Keratinocyte (primary cell): Measurements from ENCODE around the gene MMRN2. TPM values are rescaled to one million over a fixed set of nuclear protein-coding genes. Genes with fewer than 3 reads are reported as not detected.
"Not testable (repeated sequence)": the region's sequence is repeated elsewhere in the genome, so short reads cannot be mapped to it uniquely, and the experiment has no call there.

Experiments used
- DNase-seq: peaks from one replicate; pipeline ENCODE4 v3.0.0-alpha.2; 2011; ENCODE audit warnings: low read depth, missing footprints, low spot score
- FAIRE-seq: peaks from 2 replicates; lab custom pipeline; 2011; peaks lifted over from hg19 to GRCh38; lab: Jason Lieb, UNC
- H2AFZ ChIP-seq: 2 replicates; pipeline ENCODE4 v1.6.0; 2012; ENCODE audit warnings: low read length, control low read depth, inconsistent platforms; ENCODE audit not compliant: control insufficient read depth
- H3K27ac ChIP-seq: 2 replicates; pipeline ENCODE4 v1.5.1; 2011; ENCODE audit warnings: low read length; ENCODE audit not compliant: control insufficient read depth, insufficient read depth
- H3K27me3 ChIP-seq: 3 replicates; pipeline ENCODE4 v1.6.0; 2011; ENCODE audit warnings: low read length; ENCODE audit not compliant: control insufficient read depth, insufficient read depth; ENCODE audit errors: extremely low read depth
- H3K36me3 ChIP-seq, 2 experiments: 2 replicates in 1 of 2; 3 replicates in 1 of 2; pipeline ENCODE4 v1.5.1; 2011; ENCODE audit warnings: low read length in 2 of 2, mild to moderate bottlenecking in 1 of 2; ENCODE audit not compliant: control insufficient read depth in 2 of 2, insufficient read depth in 2 of 2; ENCODE audit errors: extremely low read depth in 1 of 2
- H3K4me1 ChIP-seq: 3 replicates; pipeline ENCODE4 v1.5.1; 2011; ENCODE audit warnings: low read length; ENCODE audit not compliant: control insufficient read depth, insufficient read depth; ENCODE audit errors: extremely low read depth
- H3K4me2 ChIP-seq: 3 replicates; pipeline ENCODE4 v1.6.0; 2011; ENCODE audit warnings: low read depth, low read length; ENCODE audit not compliant: control insufficient read depth, insufficient read depth; ENCODE audit errors: extremely low read depth
- H3K4me3 ChIP-seq, 3 experiments: fragments of 200-600 bp in 1 of 3; sonication (generic) in 1 of 3; 2 replicates in 2 of 3; 3 replicates in 1 of 3; pipeline ENCODE4 v1.5.1; 2011 to 2016; ENCODE audit warnings: low read length in 3 of 3, mild to moderate bottlenecking in 3 of 3, control low read depth in 2 of 3, inconsistent platforms in 1 of 3, low read depth in 1 of 3, mixed read lengths in 1 of 3, mixed run types in 1 of 3, moderate library complexity in 1 of 3; ENCODE audit not compliant: control insufficient read depth in 2 of 3, insufficient read depth in 2 of 3; ENCODE audit errors: extremely low read depth in 1 of 3
- H3K79me2 ChIP-seq: 2 replicates; pipeline ENCODE4 v1.6.0; 2012; ENCODE audit warnings: low read length; ENCODE audit not compliant: control insufficient read depth, insufficient read depth
- H3K9ac ChIP-seq: 3 replicates; pipeline ENCODE4 v1.6.0; 2011; ENCODE audit warnings: low read length; ENCODE audit not compliant: control insufficient read depth, insufficient read depth; ENCODE audit errors: extremely low read depth
- H3K9me1 ChIP-seq: 3 replicates; pipeline ENCODE4 v1.6.0; 2011; ENCODE audit warnings: low read length; ENCODE audit not compliant: control insufficient read depth, insufficient read depth; ENCODE audit errors: extremely low read depth
- H3K9me3 ChIP-seq: 2 replicates; pipeline ENCODE4 v1.5.1; 2012; ENCODE audit warnings: low read depth, low read length; ENCODE audit not compliant: control insufficient read depth
- H4K20me1 ChIP-seq: 3 replicates; pipeline ENCODE4 v1.6.0; 2011; ENCODE audit warnings: low read length; ENCODE audit not compliant: control insufficient read depth, insufficient read depth; ENCODE audit errors: extremely low read depth
- CTCF ChIP-seq, 3 experiments: IDR thresholded peaks in 1 of 3; conservative IDR thresholded peaks in 1 of 3; optimal IDR thresholded peaks in 1 of 3; 2 replicates in 2 of 3; 3 replicates in 1 of 3; pipeline versions ENCODE3 to v1.5.1; 2011; ENCODE audit warnings: low read length in 3 of 3, mild to moderate bottlenecking in 3 of 3, moderate library complexity in 2 of 3, control low read depth in 1 of 3, inconsistent platforms in 1 of 3; ENCODE audit not compliant: insufficient read depth in 2 of 3; ENCODE audit errors: extremely low read depth in 1 of 3
- EZH2 ChIP-seq: IDR thresholded peaks from one replicate; pipeline ENCODE4 v1.6.1; 2012; ENCODE audit warnings: inconsistent platforms, mild to moderate bottlenecking, low read length, moderate library complexity
- dilution Hi-C: fragments of 300-500 bp; cut with MboI; formaldehyde crosslinking; loops from one replicate; pipeline ENCODE4 v1.7.0; 2020; ENCODE audit warnings: low sequenced_read_pairs; ENCODE audit not compliant: extremely low pct_ligation_motif_present
- polyA plus RNA-seq, 5 experiments: library from polyadenylated mRNA; depleted of rRNA in 3 of 5; stranded (reverse) in 3 of 5; stranded (forward) in 1 of 5; unstranded in 1 of 5; fragments of >200 nt; gene quantifications; 1 replicate in 1 of 5; 2 replicates in 3 of 5; 3 replicates in 1 of 5; pipeline versions ENCODE4 v1.2.1 to v1.2.3, GENCODE V29; 2011 to 2012; ENCODE audit warnings: missing spikeins in 2 of 5, low read depth in 1 of 5, low replicate concordance in 1 of 5

Gene MMRN2
- polyA plus RNA-seq, 1 donor (not counting 4 experiments of a cell fraction or from before 2014, with no cell fraction given) = 13.8 TPM

DNA sequence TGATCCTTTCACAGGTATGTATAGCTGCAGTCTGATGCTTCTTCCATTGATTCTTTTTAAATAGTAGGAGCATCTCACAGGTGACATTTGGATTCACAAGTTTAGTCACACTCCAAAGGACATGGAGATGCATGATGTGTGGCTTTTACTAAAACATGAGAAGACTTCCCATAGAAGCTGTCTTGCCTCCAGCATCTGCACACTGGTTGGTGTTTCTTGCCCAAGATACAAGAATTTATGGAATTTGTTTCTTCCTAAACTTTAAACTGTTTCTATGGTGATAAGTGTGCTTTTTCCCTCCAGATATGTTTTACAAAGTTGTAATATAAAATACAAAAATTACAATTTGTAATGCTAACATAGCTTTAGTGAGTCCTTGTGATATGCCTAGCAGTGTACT lies 35.0 kb upstream of the MMRN2 start:
- FAIRE-seq (no peak), DNase-seq (no peak)
- no peak for TF ChIP-seq CTCF (optimal IDR thresholded peaks at IDR 0.05 in 1 of 3, IDR thresholded peaks at IDR 0.05 in 1 of 3, conservative IDR thresholded peaks at IDR 0.05 in 1 of 3; ENCODE audit: extremely low read depth in 1 of 3, insufficient read depth in 2 of 3, low read length in 3 of 3)
- no peak for TF ChIP-seq EZH2
- H3K36me3 ChIP-seq = no peaks in the 10 kb centered on the region
- no peaks in the 10 kb centered on the region for H3K9me1 ChIP-seq
- dilution Hi-C loops = no loop called here
- H3K27ac ChIP-seq = no peak overlapping the region
- H3K79me2 ChIP-seq = no peaks in the 10 kb centered on the region
- no peak overlapping the region for H3K4me2 ChIP-seq
- no peak overlapping the region for H2AFZ ChIP-seq
- H3K4me3 ChIP-seq = no peak overlapping the region
- H3K27me3 ChIP-seq = no peaks in the 10 kb centered on the region
- no peak overlapping the region for H3K9ac ChIP-seq
- no peaks in the 10 kb centered on the region for H3K4me1 ChIP-seq
- no peaks in the 10 kb centered on the region for H4K20me1 ChIP-seq
- H3K9me3 ChIP-seq = no peaks in the 10 kb centered on the region

GRCh38 chr10:86991362-86991761 lies 33.9 kb upstream of the MMRN2 start:
- H3K36me3 ChIP-seq, DNase-seq, H3K9ac ChIP-seq, H3K4me1 ChIP-seq, dilution Hi-C loops, H3K27ac ChIP-seq, H3K9me1 ChIP-seq, FAIRE-seq, H4K20me1 ChIP-seq, H2AFZ ChIP-seq, H3K4me2 ChIP-seq, H3K27me3 ChIP-seq, H3K9me3 ChIP-seq, H3K79me2 ChIP-seq, H3K4me3 ChIP-seq: not testable (repeated sequence)

- FAIRE-seq = no peak
These were observed 31.1 kb upstream of the MMRN2 start for GRCh38 chr10:86988520-86988919.

More at GRCh38 chr10:86988520-86988919, 31.1 kb upstream of the MMRN2 start:
- Histone ChIP-seq H2AFZ (no peak overlapping the region), H3K9me3 (no peaks in the 10 kb centered on the region), H3K4me1 (no peaks in the 10 kb centered on the region), H3K79me2 (no peaks in the 10 kb centered on the region), H3K9me1 (no peaks in the 10 kb centered on the region), H3K27me3 (no peaks in the 10 kb centered on the region), H3K9ac (no peak overlapping the region), H4K20me1 (no peaks in the 10 kb centered on the region), H3K4me3 (no peak overlapping the region), H3K4me2 (no peak overlapping the region), H3K27ac (no peak overlapping the region), H3K36me3 (no peaks in the 10 kb centered on the region)
- dilution Hi-C loops = no loop called here
- DNase-seq = no peak
- TF ChIP-seq CTCF (optimal IDR thresholded peaks at IDR 0.05 in 1 of 3, IDR thresholded peaks at IDR 0.05 in 1 of 3, conservative IDR thresholded peaks at IDR 0.05 in 1 of 3; ENCODE audit: extremely low read depth in 1 of 3, insufficient read depth in 2 of 3, low read length in 3 of 3) = no peak
